ENCODE data around the gene GRM8.

Gene GRM8

GRCh38 chr7:127035203-127035849, 217.4 kb downstream of the GRM8 start:
- no peak for DNase-seq (ENCODE audit: low read depth in 1 of 2, low spot score in 1 of 2)

GRCh38 chr7:127034186-127034806, 218.4 kb downstream of the GRM8 start:
- no peak for DNase-seq (ENCODE audit: low read depth in 1 of 2, low spot score in 1 of 2)

- no peak for DNase-seq (ENCODE audit: low read depth in 1 of 2, low spot score in 1 of 2)
Measured at GRCh38 chr7:127029823-127030222, 222.9 kb downstream of the GRM8 start.

GRCh38 chr7:127021857-127022256, 230.9 kb downstream of the GRM8 start:
- DNase-seq (ENCODE audit: low read depth in 1 of 2, low spot score in 1 of 2), result no peak

GRCh38 chr7:127021019-127021738, 231.6 kb downstream of the GRM8 start:
- DNase-seq (ENCODE audit: low read depth in 1 of 2, low spot score in 1 of 2), result no peak

GRCh38 chr7:127018889-127019288, 233.9 kb downstream of the GRM8 start:
- no peak for DNase-seq (ENCODE audit: low read depth in 1 of 2, low spot score in 1 of 2)

DNA sequence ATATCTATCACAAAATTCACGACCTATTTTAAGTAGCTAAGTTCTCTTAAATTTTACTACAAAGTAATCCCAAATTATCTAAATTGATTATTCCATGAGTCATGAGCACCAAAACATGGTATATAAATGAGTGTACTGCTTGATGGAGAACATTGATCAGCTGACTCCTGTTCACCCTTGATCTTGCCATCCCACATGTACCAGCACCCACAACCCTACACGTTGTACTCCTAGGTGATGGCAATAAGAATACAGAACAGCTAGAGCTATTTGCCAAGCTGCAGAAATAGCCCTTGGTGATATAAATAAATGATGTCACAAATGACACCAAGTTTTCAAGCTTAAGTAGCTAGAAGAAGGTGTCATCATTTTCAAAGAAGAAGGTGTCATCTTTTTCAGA, 235.5 kb downstream of the GRM8 start:
- DNase-seq (ENCODE audit: low read depth in 1 of 2, low spot score in 1 of 2), result no peak

DNA sequence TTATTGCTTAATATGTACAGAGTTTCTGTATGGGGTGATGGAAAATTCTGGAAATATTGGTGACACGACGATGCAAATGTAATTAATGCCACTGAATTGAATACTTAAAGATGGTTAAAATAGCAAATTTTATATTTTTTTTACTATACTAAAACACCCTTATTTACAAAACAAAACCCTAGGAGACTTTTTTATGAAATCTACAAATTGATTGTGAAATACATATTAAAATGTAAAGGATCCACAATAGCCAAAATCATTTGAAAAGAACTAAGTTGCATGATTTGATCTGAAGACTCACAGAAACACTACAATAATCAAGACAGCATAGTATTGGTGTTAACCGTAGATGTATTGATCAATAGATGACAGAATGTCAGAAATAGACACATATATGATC, 252.0 kb downstream of the GRM8 start:
- no peak for DNase-seq (ENCODE audit: low read depth in 1 of 2, low spot score in 1 of 2)

GRCh38 chr7:126996659-126997058, 256.1 kb downstream of the GRM8 start:
- DNase-seq (ENCODE audit: low read depth in 1 of 2, low spot score in 1 of 2), result no peak

GRCh38 chr7:126993626-126994213, 259.0 kb downstream of the GRM8 start:
- no peak for DNase-seq (ENCODE audit: low read depth in 1 of 2, low spot score in 1 of 2)

GRCh38 chr7:126988022-126988421, 264.7 kb downstream of the GRM8 start:
- no peak for DNase-seq (ENCODE audit: low read depth in 1 of 2, low spot score in 1 of 2)

DNA sequence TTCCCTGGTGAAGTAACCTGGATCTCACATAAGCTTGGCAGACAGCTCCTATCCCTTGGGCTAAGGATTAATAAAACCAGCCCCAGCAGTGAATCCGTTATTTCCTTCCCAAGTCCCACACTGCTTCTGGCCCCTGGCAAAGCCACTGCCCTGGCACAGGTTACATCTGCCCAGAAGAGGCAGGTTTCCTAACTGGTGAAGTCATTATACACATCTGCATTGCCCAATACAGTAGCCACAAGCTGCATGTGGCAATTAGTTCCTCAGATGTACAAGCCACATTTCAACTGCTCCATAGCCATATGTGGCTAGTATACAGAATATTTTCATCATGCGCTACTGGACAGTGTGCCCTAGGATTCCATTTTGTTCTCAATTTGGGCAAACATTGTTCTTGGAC, 273.0 kb downstream of the GRM8 start:
- DNase-seq (ENCODE audit: low read depth in 1 of 2, low spot score in 1 of 2), result no peak

DNA sequence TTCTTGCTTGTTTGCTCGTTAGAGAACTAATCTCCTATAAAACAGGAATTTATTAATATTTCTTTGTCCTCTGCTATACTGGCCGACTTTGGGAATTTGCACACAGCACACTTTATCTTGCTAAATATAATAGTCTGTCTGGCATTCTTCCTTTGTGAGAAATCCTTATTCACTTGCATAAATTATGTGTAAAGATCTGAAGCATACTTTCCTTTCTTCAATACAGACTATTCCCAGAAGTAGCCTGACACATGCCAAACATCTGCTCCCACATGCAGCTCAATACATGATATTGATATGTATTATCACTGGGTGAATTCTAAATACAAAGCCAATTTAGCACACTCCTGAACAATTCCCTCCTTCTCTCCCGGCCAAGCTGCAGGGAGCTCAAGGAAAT, 273.9 kb downstream of the GRM8 start:
- no peak for DNase-seq (ENCODE audit: low read depth in 1 of 2, low spot score in 1 of 2)

GRCh38 chr7:126973066-126973465, 279.7 kb downstream of the GRM8 start:
- no peak for DNase-seq (ENCODE audit: low read depth in 1 of 2, low spot score in 1 of 2)

- no peak for DNase-seq (ENCODE audit: low read depth in 1 of 2, low spot score in 1 of 2)
Measured at GRCh38 chr7:126972571-126972970, 280.2 kb downstream of the GRM8 start.

DNA sequence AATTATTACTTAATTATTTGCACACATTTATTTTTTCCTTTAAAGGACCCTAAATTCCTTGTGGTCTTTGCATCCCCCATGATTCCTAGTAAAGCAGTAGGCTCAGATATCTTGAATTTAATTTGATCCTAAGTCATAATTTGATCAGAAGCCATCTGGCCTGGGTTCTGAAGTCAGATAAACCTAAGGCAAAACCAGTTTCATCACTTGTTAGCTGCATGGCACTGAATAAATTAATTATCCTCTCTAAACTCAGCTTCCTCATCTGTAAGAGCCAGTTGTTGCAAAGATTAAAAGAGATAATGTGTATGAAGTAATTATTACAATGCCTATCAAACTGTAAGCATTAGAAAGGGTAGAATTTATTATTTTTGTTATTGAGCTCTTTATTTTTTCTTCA, 293.1 kb downstream of the GRM8 start:
- DNase-seq (ENCODE audit: low read depth in 1 of 2, low spot score in 1 of 2), result no peak

GRCh38 chr7:126958367-126958766, 294.4 kb downstream of the GRM8 start:
- no peak for DNase-seq (ENCODE audit: low read depth in 1 of 2, low spot score in 1 of 2)

DNA sequence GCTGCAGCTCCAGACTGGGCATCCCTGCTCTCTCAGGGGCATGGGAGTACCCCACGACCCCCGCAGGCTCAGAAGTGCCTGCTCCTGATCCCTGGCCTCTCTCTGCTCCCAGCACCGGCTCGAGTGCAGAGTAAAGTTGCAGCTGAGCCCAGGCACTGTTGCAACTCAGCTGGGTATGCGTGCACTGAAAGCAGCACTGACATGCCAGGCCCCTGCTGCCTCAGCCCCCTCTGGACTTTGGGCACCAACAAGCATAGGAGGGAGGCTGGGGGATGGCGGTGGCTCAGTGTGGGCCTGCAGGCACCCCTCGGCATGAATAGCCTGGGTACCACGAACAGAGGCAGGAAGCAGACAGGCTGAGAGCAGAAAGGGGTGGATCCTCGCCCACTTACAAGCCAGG, 295.3 kb downstream of the GRM8 start:
- no peak for DNase-seq (ENCODE audit: low read depth in 1 of 2, low spot score in 1 of 2)

GRCh38 chr7:126953461-126953860, 299.3 kb downstream of the GRM8 start:
- no peak for DNase-seq (ENCODE audit: low read depth in 1 of 2, low spot score in 1 of 2)

DNA sequence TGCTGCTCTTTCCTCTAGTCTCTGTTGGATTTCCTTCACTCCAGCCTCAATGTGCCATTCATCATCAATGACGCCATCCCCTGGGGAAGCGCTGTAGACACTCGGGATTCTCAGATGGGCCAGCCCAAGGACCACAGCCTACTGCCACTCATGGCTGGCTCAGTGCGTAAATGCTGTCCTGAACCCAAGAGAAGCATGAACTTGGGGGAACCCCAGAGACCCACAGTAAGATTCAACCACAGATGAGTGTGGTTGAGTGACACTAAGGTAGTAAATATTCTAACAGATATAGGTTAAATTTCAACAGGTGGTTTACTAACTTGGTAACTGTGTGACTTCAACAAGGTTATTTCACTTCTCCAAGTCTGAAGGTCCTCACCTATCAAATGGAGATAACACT, 304.1 kb downstream of the GRM8 start:
- DNase-seq (ENCODE audit: low read depth in 1 of 2, low spot score in 1 of 2), result no peak

- DNase-seq (ENCODE audit: low read depth in 1 of 2, low spot score in 1 of 2), result no peak
Measured at GRCh38 chr7:126940723-126941307, 311.9 kb downstream of the GRM8 start.

- DNase-seq (ENCODE audit: low read depth in 1 of 2, low spot score in 1 of 2), result no peak
Measured at GRCh38 chr7:126937171-126937570, 315.6 kb downstream of the GRM8 start.
